Stimulated activated CD4-positive, alpha-beta T cell treated with anti-CD3 and anti-CD28 coated beads, Interleukin-12 subunit alpha, Interleukin-12 subunit beta, amount 100 ng/mL, for 24 hours (primary cell): ENCODE data around the gene BCAR3.
A peak's percentile ranks its signal among the peaks of the same experiment; 100 is the strongest.

Experiments used
- DNase-seq, 2 experiments: peaks; one replicate each; pipeline ENCODE4 v3.0.0-alpha.2; 2020; ENCODE audit warnings: low read depth in 2 of 2

Gene BCAR3

GRCh38 chr1:93615582-93616150 is 66.0 kb downstream of the BCAR3 start:
- DNase-seq = peak; percentile 31 to 62

- DNase-seq = peak; percentile 7 to 55
Observed at GRCh38 chr1:93614986-93615581, 66.6 kb downstream of the BCAR3 start.

DNA sequence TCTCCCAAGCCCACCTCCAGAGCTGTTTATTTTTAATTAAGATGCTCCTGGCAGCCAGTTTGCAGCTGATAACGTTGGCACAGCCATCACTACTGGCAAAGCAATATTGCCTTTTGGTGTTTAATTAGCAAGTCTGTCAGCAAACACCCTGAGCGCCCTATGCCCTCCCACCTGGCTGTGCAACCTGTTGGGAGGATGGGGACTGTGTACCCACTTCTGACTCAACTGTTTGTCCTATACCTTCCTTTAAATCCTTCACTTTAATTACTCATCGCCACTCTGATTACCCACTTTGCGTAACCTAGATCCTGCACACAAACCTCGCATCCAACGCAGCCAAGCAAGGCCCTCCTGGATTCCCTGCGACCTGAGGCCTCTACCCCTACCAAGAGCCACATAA is 67.1 kb downstream of the BCAR3 start:
- DNase-seq = no peak

DNA sequence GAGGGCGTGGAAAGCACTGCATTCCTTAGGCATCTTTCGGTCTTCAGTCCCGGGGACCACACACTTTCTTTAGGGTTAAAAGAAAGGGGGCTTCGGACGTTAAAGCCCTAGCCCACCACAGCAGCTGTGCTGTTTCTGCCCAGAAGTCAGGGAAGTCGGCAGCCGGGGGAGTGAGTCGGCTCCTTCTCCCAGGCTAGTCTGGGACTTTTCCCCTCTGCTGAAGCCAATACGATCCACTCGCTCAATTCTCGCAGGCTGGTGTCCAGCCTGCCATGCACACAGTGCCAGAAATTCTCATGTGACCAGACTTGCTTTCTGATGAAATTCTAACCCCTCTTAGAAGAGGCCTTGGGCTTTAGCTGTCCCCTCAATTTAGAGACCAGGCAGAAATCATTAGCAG is 67.7 kb downstream of the BCAR3 start:
- DNase-seq = no peak

- DNase-seq = no peak
Observed at GRCh38 chr1:93612510-93612909, 69.1 kb downstream of the BCAR3 start.

DNA sequence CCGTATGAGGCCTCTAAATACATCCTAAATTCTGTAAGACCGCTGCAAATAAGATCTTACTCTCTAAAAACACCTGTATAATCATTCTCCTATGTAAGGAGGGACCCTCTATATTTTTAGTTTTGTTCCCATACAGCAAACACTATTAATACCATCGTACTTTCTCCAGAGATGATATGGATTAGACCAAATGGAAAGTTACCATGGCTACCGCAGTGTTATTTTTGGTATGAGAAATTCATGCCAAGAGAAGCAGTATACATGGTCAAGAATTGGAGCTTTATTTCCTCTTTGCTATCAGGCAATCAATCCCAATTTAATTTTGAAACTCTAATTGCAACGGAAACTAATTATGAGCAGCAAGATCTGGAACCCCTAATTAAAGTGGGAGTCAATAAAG is 70.0 kb downstream of the BCAR3 start:
- no peak for DNase-seq

GRCh38 chr1:93609536-93609935 is 72.1 kb downstream of the BCAR3 start:
- no peak for DNase-seq

DNA sequence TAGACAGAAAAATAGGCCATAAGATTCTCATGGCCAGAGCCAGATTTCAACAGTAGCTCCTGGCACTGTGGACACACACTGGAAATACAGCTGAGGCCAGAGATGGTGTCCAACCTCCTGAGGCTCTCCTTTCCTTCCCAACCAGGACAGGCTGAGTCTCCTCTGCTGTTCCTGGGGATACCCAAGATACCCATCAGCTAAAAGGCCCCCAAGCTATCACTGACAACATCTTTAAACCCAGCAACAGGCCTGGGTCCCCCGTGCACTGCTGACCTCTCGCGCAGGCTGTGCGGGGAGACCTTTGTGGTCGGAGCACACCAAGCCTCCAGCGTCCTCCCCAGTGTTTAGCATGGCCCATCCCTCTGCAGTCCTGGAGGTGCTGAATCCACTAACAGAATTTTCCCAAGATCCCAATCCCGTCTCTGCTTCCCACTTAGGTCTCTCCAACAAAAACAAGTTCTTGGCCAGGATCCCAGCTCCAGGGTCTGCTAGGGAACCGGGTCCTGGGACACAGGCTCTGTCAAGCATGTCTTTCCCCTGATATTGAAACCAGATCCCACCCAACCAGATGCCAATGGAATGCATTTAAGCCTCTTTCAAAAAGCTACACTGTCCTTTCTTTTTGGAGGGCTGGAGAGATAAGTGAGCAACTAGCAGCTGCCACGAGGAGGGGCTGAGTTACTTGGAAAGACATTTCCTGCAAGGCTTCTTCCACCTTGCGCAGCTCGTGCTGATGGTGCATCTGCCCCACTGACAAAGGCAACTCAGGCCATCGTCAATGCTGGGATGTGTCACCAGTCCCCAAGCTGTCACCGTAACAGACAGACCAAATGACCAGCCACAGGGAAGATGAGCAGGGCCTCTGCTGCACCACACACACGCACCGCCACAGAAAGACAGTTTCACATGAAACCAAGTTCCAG is 73.2 kb downstream of the BCAR3 start:
- no peak for DNase-seq

DNA sequence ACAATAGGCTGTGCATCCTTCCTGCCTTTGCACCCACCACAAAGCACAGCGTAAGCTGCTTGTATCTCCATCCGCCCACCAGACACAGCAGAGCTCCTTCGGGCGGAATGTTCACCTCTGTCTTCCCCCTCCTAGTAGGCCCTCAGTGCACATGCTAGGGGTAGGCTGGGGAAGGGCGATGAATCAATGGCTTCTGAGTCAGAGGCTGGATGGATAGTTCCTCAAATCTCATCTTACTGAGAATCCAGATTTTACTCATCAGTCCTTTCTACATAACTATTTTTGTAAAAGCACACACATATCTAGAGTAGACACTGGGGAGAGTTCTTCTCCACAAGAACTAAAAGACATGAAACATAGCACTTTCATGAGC is 73.8 kb downstream of the BCAR3 start:
- peak; percentile 37 to 61 for DNase-seq

- DNase-seq = no peak
Observed at GRCh38 chr1:93605812-93606512, 75.7 kb downstream of the BCAR3 start.

DNA sequence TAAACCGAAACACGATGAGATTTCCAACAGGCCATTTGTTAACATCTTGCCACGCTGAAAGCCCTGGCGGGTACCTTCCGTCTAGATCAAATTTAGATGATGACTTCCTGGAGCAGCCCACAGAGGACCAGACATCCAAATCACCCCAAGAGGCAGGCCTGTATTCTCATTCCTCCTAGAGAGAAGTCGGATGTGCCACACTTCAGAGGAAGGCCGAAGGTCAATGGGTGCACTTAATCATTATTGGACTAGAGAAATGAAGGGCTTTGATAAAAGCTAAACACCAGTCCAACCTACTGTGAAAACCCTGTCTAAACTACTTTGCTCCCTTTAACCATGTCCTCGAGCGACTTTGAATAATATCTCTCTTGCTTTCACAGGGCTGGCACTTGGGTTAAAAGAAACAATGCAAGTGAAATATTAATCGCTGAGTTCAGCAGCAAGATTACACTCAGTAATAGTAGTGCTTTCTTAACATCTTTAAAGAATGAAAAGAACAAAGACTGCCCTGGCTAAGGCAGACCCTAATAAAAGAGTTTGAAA is 76.5 kb downstream of the BCAR3 start:
- DNase-seq = no peak

DNA sequence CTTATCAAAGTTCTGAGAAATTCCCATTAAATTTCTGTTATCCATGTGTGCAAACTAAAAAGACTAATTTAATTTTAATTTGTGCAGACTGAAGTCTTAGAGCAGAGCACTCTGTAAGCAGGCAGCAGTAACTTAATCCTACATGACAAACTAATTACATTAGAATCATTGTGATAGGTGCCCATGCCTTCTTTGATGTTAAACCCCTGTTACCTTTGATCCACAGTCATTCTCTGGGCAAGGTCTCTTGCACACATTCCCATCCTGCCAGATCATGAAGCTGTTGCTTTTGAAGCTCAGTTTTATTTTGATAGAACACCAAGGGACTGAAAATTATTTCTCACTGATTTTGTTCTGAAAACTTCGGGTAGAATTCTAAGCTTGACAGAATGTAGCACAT is 77.2 kb downstream of the BCAR3 start:
- DNase-seq = no peak

DNA sequence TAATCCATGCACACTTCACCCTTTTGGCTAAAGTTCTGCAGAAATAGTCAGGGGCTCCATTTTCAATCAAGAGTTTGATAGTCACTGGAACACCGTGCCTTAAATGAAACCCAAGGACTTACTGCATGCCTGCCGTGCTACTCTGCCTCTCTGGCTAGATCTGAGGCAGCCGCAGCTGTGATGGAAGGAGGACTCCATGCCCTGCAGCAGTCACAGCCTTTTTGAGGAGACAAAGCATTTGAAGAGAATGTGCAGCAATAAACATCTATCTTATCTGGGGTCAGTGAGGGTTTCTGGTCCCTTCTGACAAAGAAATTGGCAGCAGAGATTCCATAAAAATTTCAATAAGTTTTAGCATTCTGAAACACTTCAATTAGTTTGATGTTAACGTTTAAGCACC is 78.0 kb downstream of the BCAR3 start:
- DNase-seq = no peak

DNA sequence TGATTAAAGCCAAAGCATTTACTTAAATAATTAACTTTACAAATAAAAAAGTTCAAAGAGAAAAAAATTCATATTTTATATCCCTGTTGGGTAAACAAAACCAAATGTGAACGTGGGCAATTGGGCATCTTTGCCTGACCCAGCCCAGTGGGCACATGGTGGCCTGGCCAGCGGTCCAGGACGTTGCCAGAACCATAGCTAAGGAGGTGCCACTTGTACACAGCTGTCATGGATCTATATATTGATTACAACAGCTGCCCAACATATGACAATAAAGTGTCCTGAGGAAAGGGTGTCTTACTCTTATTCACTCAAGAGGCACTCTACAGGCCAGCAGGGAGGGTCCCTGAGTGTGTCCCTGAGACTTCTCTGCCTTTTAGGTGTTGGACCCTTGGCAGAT is 78.5 kb downstream of the BCAR3 start:
- no peak for DNase-seq

GRCh38 chr1:93602101-93602500 is 79.5 kb downstream of the BCAR3 start:
- DNase-seq = no peak

DNA sequence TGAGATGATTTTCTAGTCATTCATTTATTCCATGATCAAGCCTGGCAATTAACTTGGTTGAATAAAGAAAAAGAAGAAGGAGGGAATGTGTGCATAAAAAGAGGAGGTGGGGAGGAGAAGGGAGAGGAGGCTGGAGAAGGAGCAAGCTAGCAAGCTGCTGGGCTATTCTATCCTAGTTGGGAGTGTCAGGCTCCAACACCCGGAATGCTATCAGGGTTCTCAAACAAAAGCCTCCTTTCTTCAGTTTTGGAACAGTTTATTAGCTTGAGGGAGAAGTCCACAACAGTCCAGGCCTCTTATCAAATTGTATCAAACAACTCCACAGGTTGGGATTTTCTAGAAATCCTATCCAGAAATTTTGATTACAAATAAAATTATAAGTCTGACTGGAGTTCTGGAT is 80.0 kb downstream of the BCAR3 start:
- DNase-seq = no peak

GRCh38 chr1:93600663-93601062 is 81.0 kb downstream of the BCAR3 start:
- DNase-seq = no peak

DNA sequence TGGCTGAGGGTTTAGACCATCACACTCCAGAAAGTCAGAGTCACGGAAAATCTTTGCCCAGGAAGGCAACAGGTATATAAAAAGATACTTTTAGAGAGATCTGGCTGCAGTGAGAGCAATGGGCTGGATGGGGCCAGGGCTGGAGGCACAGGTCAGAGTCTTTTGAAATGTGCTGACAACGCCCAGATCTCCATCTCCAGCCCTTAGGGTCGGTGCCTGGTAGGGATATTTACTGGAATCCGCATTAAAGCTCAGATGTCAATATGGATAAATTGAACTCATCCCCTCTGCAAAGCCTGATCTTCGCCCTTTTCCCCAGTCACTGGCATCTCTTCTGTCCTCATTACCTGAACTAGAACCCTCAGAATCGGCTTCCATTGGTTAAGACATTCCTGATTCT is 82.2 kb downstream of the BCAR3 start:
- DNase-seq = no peak

DNA sequence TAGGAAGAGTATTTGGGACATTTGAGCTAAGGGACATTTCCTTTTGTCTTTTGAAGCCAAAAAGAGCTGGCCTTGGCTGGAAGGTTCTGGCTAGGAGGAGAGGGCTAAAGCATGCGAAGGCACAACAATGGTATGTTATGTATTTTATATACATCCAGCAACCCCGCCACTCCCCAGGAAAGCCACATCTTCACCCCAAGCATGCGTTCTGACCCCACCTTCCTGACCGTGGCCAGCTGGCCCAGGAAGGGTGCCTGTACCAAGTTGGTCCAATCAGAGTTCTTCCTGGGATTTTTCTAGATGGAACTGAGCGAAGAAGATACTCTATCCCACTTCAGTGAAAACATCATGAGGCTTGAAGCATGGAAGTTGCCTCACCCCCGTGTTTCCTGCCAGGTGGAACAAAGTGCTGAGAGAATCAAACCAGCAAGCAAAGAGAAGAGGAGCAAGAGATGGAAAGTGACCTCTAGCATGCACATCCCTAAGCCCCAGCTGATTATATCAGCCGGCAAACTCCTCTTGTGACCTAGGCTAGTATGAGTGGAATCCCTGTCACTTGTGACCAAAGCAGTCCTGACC is 82.7 kb downstream of the BCAR3 start:
- no peak for DNase-seq

- DNase-seq = no peak
Observed at GRCh38 chr1:93598396-93598795, 83.2 kb downstream of the BCAR3 start.

DNA sequence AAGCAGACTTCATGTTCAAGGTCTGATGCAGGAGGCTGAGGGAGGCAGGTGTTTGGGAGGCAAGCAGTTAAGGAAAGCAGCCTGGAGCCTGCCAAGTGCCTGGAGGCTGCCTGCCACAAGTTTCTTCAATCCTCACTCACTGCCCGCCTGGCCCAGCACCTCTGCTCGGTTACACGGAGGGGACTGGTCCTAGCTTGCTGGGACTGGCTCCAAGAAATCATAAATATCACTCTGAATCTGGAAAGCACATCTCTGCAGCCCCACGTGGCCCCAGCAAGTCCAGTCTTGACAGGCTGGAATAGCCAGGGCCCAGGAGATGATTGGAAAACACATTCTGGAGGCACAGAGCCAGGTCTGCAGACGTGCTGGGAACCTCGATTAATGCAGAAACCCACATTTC is 83.9 kb downstream of the BCAR3 start:
- DNase-seq = no peak
